Measurements from ENCODE around the gene CCNDBP1. TPM values are rescaled to one million over a fixed set of nuclear protein-coding genes. Genes with fewer than 3 reads are reported as not detected.

CCNDBP1 gene
- total RNA-seq, 1 experiment from 2014 or later, result 34.1 TPM

GRCh38 chr15:43193710-43194109 lies 8.5 kb downstream of the CCNDBP1 start:
- Histone ChIP-seq H3K4me2 (ENCODE audit: insufficient read depth, insufficient read length, low read length) (no peak overlapping the region), H3K14ac (ENCODE audit: insufficient read depth, low read length) (no peak overlapping the region), H2AFZ (ENCODE audit: low read length) (no peak overlapping the region), H4K5ac (ENCODE audit: insufficient read length, low read depth, low read length) (no peak overlapping the region), H3T11ph (ENCODE audit: low read length) (no peak overlapping the region), H3K23me2 (ENCODE audit: insufficient read length, low read depth, low read length, poor library complexity, severe bottlenecking) (no peaks in the 10 kb centered on the region), H2BK5ac (ENCODE audit: insufficient read length, low read length) (no peak overlapping the region), H3K23ac (ENCODE audit: insufficient read length, low read depth, low read length) (no peak overlapping the region), H3K4ac (ENCODE audit: low read depth, low read length) (no peak overlapping the region), H2AK5ac (ENCODE audit: insufficient read length, low read length) (no peak overlapping the region), H4K8ac (replicated peaks; ENCODE audit: insufficient read length, low read depth, low read length) (no peak overlapping the region), H2BK120ac (ENCODE audit: low read depth, low read length, poor library complexity, severe bottlenecking) (no peak overlapping the region), H3K18ac (ENCODE audit: insufficient read length, low read depth, low read length) (no peak overlapping the region), H3K27me3 (ENCODE audit: insufficient read depth, low read length) (no peaks in the 10 kb centered on the region), H3K9me3 (ENCODE audit: control insufficient read depth, low read depth, low read length) (no peaks in the 10 kb centered on the region), H4K20me1 (ENCODE audit: control insufficient read depth, insufficient read depth, insufficient read length) (no peaks in the 10 kb centered on the region), H2BK12ac (ENCODE audit: insufficient read length, low read depth, low read length) (no peak overlapping the region), H3K4me1 (ENCODE audit: insufficient read depth, low read length) (no peaks in the 10 kb centered on the region), H4K91ac (ENCODE audit: insufficient read length, low read depth, low read length) (no peak overlapping the region), H3K56ac (ENCODE audit: insufficient read length, low read depth, low read length) (no peak overlapping the region), H3K79me2 (ENCODE audit: insufficient read depth, low read length) (no peaks in the 10 kb centered on the region), H3K79me1 (ENCODE audit: insufficient read depth, low read depth, low read length, poor library complexity, severe bottlenecking) (no peaks in the 10 kb centered on the region), H2BK15ac (ENCODE audit: low read depth, low read length) (no peak overlapping the region), H3K9ac (ENCODE audit: extremely low read depth, insufficient read length, low read length) (no peak overlapping the region), H2BK20ac (ENCODE audit: low read depth, low read length, poor library complexity, severe bottlenecking) (no peak overlapping the region), H3K27ac (ENCODE audit: insufficient read length, low read depth, low read length) (no peak overlapping the region)
- no peaks in the 10 kb centered on the region for H3K4me1 Mint-ChIP-seq
- WGBS (ENCODE audit: extremely low coverage, insufficient read length, low lambda C conversion rate), result no CpG with 5 or more reads among the region's 2 CpGs
- no peak for DNase-seq
- TF ChIP-seq CTCF (conservative IDR thresholded peaks at IDR 0.05), result no peak
- H3K36me3 Mint-ChIP-seq (ENCODE audit: insufficient read depth in 1 of 3, low read depth in 3 of 3), result peaks cover 4 to 70% (median 42%) of the 10 kb centered on the region in 3 experiments; a peak in 5 of 7 replicates
- H3K9me3 Mint-ChIP-seq, result peaks cover 5 to 7% of the 10 kb centered on the region in 2 experiments; a peak in 4 of 5 replicates
- H3K27ac Mint-ChIP-seq, result no peak overlapping the region
- no peaks in the 10 kb centered on the region for H3K27me3 Mint-ChIP-seq (ENCODE audit: low read depth)
- H3K4me3 Mint-ChIP-seq, result no peak overlapping the region
